ENCODE measurements around the gene IRGQ. TPM values are rescaled to one million over a fixed set of nuclear protein-coding genes. Genes with fewer than 3 reads are reported as not detected.
A peak's percentile ranks its signal among the peaks of the same experiment; 100 is the strongest.

IRGQ gene
- polyA plus RNA-seq, 1 donor from 2014 or later = 156 TPM

GRCh38 chr19:43534816-43535761 is 60.8 kb downstream of the IRGQ start:
- no peaks in the 10 kb centered on the region for H3F3A ChIP-seq (ENCODE audit: insufficient read depth, low read length, poor library complexity, severe bottlenecking)

More at GRCh38 chr19:43534816-43535761, 60.8 kb downstream of the IRGQ start:
- no peak overlapping the region for H3K4me3 ChIP-seq (ENCODE audit: low read length)
- H3K4me2 ChIP-seq (ENCODE audit: low read length) = no peak overlapping the region
- H3K36me3 ChIP-seq (ENCODE audit: insufficient read depth, low read length) = peaks cover 12% of the 10 kb centered on the region
- H3K9me3 ChIP-seq (ENCODE audit: low read length) = peaks cover 4% of the 10 kb centered on the region
- no peaks in the 10 kb centered on the region for H3K79me2 ChIP-seq (replicated peaks; ENCODE audit: insufficient read depth, low read length)
- H3K9ac ChIP-seq (ENCODE audit: low read length) = no peak overlapping the region
- H2AFZ ChIP-seq (ENCODE audit: low read depth, low read length) = no peak overlapping the region
- no peaks in the 10 kb centered on the region for H3K9me2 ChIP-seq (ENCODE audit: insufficient read depth, low read length)
- H4K20me1 ChIP-seq (ENCODE audit: insufficient read depth) = no peaks in the 10 kb centered on the region
- TF ChIP-seq, protein P1, sequence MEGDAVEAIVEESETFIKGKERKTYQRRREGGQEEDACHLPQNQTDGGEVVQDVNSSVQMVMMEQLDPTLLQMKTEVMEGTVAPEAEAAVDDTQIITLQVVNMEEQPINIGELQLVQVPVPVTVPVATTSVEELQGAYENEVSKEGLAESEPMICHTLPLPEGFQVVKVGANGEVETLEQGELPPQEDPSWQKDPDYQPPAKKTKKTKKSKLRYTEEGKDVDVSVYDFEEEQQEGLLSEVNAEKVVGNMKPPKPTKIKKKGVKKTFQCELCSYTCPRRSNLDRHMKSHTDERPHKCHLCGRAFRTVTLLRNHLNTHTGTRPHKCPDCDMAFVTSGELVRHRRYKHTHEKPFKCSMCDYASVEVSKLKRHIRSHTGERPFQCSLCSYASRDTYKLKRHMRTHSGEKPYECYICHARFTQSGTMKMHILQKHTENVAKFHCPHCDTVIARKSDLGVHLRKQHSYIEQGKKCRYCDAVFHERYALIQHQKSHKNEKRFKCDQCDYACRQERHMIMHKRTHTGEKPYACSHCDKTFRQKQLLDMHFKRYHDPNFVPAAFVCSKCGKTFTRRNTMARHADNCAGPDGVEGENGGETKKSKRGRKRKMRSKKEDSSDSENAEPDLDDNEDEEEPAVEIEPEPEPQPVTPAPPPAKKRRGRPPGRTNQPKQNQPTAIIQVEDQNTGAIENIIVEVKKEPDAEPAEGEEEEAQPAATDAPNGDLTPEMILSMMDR (IDR thresholded peaks at IDR 0.05; ENCODE audit: poor library complexity, severe bottlenecking) = peak; percentile 37
- no peak for TF ChIP-seq SMC3 (conservative IDR thresholded peaks at IDR 0.05; ENCODE audit: poor library complexity)
- H3K27ac ChIP-seq (ENCODE audit: low read length) = no peak overlapping the region
- no peaks in the 10 kb centered on the region for H3K27me3 ChIP-seq (ENCODE audit: insufficient read depth, low read depth, low read length)

Other genes starting within 250 kb of the IRGQ start
- not detected in 2 replicates for gene CD177, start 242.4 kb downstream of the IRGQ start, polyA plus RNA-seq
- gene TEX101, start 181.2 kb downstream of the IRGQ start, polyA plus RNA-seq = not detected in 2 replicates
- gene LYPD3, start 130.5 kb downstream of the IRGQ start, polyA plus RNA-seq = not detected in 2 replicates
- 5.6 and 8.1 TPM in 2 replicates for gene PHLDB3, start 91.4 kb downstream of the IRGQ start, polyA plus RNA-seq
- gene ETHE1, start 68.9 kb downstream of the IRGQ start, polyA plus RNA-seq = 40.9 and 58.0 TPM in 2 replicates
- not detected in 2 replicates for gene ZNF575, start 62.9 kb downstream of the IRGQ start, polyA plus RNA-seq
- gene XRCC1, start 20.6 kb downstream of the IRGQ start, polyA plus RNA-seq = 18.6 and 19.0 TPM in 2 replicates
- 1.9 and 3.2 TPM in 2 replicates for gene PINLYP, start 20.3 kb downstream of the IRGQ start, polyA plus RNA-seq
- gene ZNF576, start 461 bp upstream of the IRGQ start, polyA plus RNA-seq = 11.9 and 19.9 TPM in 2 replicates
- gene SRRM5, start 16.0 kb upstream of the IRGQ start, polyA plus RNA-seq = not detected in 2 replicates
- 983 and 1,008 TPM in 2 replicates for gene ZNF428, start 23.5 kb upstream of the IRGQ start, polyA plus RNA-seq
- gene CADM4, start 43.7 kb upstream of the IRGQ start, polyA plus RNA-seq = 211 and 220 TPM in 2 replicates
- gene PLAUR, start 74.0 kb upstream of the IRGQ start, polyA plus RNA-seq = 1.3 TPM in 1 of 2 replicates, not detected in the other
- gene IRGC, start 119.9 kb upstream of the IRGQ start, polyA plus RNA-seq = 0.51 TPM in 1 of 2 replicates, not detected in the other
- gene SMG9, start 158.8 kb upstream of the IRGQ start, polyA plus RNA-seq = 33.0 and 57.5 TPM in 2 replicates
- gene KCNN4, start 184.8 kb upstream of the IRGQ start, polyA plus RNA-seq = not detected in 2 replicates
- gene LYPD5, start 206.3 kb upstream of the IRGQ start, polyA plus RNA-seq = not detected in 2 replicates
- 14.9 and 19.4 TPM in 2 replicates for gene ZNF283, start 231.2 kb upstream of the IRGQ start, polyA plus RNA-seq